HEK293T (cell line): Measurements from ENCODE around the gene SAP30L.

Experiments
- ELF4 ChIP-seq: fragments of 450-650 bp; IDR thresholded peaks from 2 replicates; pipeline ENCODE4 v1.6.1; 2017; ENCODE audit warnings: antibody characterized with exemption
- FOXK2 ChIP-seq: fragments of 450-650 bp; IDR thresholded peaks from 2 replicates; pipeline ENCODE4 v1.6.1; 2016; ENCODE audit warnings: mild to moderate bottlenecking
- SP1 ChIP-seq: fragments of 450-650 bp; IDR thresholded peaks from 2 replicates; pipeline ENCODE4 v1.6.1; 2017
- SUZ12 ChIP-seq: fragments of 450-650 bp; IDR thresholded peaks from 2 replicates; pipeline ENCODE4 v1.6.1; 2016; ENCODE audit warnings: mild to moderate bottlenecking
- TF ChIP-seq, protein P1 (sequence below): fragments of 450-650 bp; IDR thresholded peaks from 2 replicates; pipeline ENCODE4 v1.6.1; 2016

DNA sequence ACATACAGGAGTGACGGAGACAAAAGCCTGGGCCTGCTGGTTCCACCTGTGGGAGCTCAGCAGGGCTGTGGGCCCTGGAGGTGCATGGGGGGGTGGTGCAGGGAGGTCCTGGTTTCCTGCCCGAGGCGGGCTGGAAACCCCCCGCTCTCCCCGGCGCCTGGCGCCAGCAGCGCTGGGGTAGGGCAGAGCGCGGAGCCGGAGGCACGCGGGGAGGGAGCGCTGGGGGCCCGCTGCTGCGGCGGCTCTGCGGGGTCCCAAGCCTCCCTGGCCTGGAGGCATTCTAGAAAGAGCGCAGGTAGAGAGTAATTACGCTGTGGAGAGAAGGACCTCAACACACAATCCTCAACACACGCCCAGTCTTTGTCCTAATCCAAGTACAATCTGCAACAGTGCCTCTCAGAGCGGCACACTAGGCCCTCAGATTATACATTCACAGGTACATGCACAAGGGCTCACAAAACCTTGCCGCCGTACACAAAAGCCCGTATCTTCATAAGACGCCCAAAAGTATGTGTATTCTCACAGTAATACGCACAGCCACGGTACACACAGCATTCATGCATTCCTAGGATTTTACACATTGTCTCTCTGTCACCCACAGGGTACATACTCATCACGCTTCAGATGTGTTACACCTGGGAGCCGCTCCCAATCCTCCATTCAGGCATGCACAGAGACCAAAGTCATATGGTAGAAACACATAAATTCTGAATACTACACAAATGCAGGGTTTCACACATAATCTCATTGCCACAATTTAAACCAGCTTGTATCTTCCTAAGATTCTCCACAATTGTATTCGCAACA is 34.4 kb downstream of the SAP30L start:
- TF ChIP-seq, protein P1, sequence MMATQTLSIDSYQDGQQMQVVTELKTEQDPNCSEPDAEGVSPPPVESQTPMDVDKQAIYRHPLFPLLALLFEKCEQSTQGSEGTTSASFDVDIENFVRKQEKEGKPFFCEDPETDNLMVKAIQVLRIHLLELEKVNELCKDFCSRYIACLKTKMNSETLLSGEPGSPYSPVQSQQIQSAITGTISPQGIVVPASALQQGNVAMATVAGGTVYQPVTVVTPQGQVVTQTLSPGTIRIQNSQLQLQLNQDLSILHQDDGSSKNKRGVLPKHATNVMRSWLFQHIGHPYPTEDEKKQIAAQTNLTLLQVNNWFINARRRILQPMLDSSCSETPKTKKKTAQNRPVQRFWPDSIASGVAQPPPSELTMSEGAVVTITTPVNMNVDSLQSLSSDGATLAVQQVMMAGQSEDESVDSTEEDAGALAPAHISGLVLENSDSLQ, result no peak
- TF ChIP-seq SP1 (no peak), ELF4 (no peak), SUZ12 (no peak), FOXK2 (no peak)
